ENCODE results near the gene TNFRSF13B.

DNA sequence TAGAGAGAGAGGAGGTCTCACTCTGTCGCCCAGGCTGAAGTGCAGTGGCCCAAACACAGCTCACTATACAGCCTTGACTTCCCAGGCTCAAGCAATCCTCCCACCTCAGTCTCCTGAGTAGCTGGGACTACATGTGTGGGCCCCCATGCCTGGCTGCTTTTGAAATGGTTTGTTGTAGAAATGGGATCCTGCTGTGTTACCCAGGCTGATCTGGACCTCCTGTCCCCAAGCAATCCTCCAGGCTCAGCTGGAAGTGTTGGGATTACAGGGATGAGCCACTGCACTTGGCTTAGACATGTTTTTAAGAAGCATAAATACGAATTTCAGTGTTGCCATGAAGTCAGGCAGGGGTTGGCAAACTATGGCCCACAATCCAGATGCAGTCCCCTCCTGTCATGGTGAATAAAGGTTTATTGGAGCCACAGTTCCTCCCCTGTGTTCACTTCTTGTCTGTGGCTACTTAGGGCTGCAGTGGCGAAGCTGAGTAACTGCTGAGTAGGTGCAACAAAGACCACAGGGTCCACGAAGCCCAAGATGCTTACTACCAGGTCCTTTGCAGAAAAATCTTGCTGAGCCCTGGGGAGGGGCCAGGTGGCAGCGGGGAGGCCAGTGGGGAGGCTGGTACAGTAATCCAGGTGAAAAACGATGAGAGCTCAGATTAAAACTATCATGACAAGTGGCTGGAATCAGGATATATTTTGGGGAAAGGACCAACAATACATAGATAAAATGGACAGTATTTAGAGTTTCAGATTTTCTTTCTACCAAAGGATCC is 35.2 kb downstream of the TNFRSF13B start:
- TF ChIP-seq, protein P1, sequence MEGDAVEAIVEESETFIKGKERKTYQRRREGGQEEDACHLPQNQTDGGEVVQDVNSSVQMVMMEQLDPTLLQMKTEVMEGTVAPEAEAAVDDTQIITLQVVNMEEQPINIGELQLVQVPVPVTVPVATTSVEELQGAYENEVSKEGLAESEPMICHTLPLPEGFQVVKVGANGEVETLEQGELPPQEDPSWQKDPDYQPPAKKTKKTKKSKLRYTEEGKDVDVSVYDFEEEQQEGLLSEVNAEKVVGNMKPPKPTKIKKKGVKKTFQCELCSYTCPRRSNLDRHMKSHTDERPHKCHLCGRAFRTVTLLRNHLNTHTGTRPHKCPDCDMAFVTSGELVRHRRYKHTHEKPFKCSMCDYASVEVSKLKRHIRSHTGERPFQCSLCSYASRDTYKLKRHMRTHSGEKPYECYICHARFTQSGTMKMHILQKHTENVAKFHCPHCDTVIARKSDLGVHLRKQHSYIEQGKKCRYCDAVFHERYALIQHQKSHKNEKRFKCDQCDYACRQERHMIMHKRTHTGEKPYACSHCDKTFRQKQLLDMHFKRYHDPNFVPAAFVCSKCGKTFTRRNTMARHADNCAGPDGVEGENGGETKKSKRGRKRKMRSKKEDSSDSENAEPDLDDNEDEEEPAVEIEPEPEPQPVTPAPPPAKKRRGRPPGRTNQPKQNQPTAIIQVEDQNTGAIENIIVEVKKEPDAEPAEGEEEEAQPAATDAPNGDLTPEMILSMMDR (IDR thresholded peaks at IDR 0.05; ENCODE audit: extremely low read depth in 1 of 2, insufficient read depth in 1 of 2, low read depth in 1 of 2, low read length in 2 of 2) = no peak
- no peak for TF ChIP-seq EZH2 (IDR thresholded peaks at IDR 0.05; ENCODE audit: borderline replicate concordance, low read depth, low read length, severe bottlenecking)
